Measurements from ENCODE around the gene AADAT. TPM values are rescaled to one million over a fixed set of nuclear protein-coding genes. Genes with fewer than 3 reads are reported as not detected.

AADAT gene
- total RNA-seq, 1 experiment from 2014 or later = 8.4 TPM

- Mint-ChIP-seq H3K4me3 (ENCODE audit: unreplicated experiment) (no peak overlapping the region), H3K27me3 (ENCODE audit: insufficient read depth, unreplicated experiment) (no peaks in the 10 kb centered on the region), H3K9me3 (ENCODE audit: unreplicated experiment) (no peaks in the 10 kb centered on the region), H3K36me3 (ENCODE audit: insufficient read depth, unreplicated experiment) (no peaks in the 10 kb centered on the region), H3K4me1 (ENCODE audit: low read depth, unreplicated experiment) (no peaks in the 10 kb centered on the region), H3K27ac (ENCODE audit: unreplicated experiment) (no peak overlapping the region)
- Histone ChIP-seq H3K4me1 (no peaks in the 10 kb centered on the region), H3K27me3 (replicated peaks; ENCODE audit: control insufficient read depth, insufficient read depth, low read length) (no peaks in the 10 kb centered on the region), H3K4me3 (ENCODE audit: low read depth, low read length) (no peak overlapping the region), H3K36me3 (ENCODE audit: control insufficient read depth, insufficient read depth, low read length) (no peaks in the 10 kb centered on the region), H3K9me3 (no peaks in the 10 kb centered on the region)
- no TSS peak for BruUV-seq (replicated peaks)
- ChIA-PET CTCF (interaction anchor here (0.8 kb wide), 1 partner anchor 10 kb away, joined by 3 read pairs; no protein-coding TSS in a partner anchor), POLR2A (no interaction called here)
- DNase-seq = no peak
- TF ChIP-seq CTCF (IDR thresholded peaks at IDR 0.05; ENCODE audit: insufficient read depth in 1 of 2, low read depth in 1 of 2, low read length in 1 of 2, severe bottlenecking in 1 of 2, unreplicated experiment in 1 of 2) = no peak
- intact Hi-C loops (cut with micrococcal nuclease; ENCODE audit: unreplicated experiment) = no loop called here
Measured at GRCh38 chr4:170071196-170071595, 18.6 kb downstream of the AADAT start.

- no peak for DNase-seq
- H3K36me3 ChIP-seq (ENCODE audit: control insufficient read depth, insufficient read depth, low read length) = no peaks in the 10 kb centered on the region
- no peaks in the 10 kb centered on the region for H3K4me1 ChIP-seq
- Mint-ChIP-seq H3K4me3 (ENCODE audit: unreplicated experiment) (no peak overlapping the region), H3K36me3 (ENCODE audit: insufficient read depth, unreplicated experiment) (no peaks in the 10 kb centered on the region), H3K4me1 (ENCODE audit: low read depth, unreplicated experiment) (no peaks in the 10 kb centered on the region), H3K27me3 (ENCODE audit: insufficient read depth, unreplicated experiment) (no peaks in the 10 kb centered on the region), H3K27ac (ENCODE audit: unreplicated experiment) (no peak overlapping the region), H3K9me3 (ENCODE audit: unreplicated experiment) (no peaks in the 10 kb centered on the region)
- no peaks in the 10 kb centered on the region for H3K27me3 ChIP-seq (replicated peaks; ENCODE audit: control insufficient read depth, insufficient read depth, low read length)
- CTCF ChIA-PET = no interaction called here
- POLR2A ChIA-PET = no interaction called here
- intact Hi-C loops (cut with micrococcal nuclease; ENCODE audit: unreplicated experiment) = no loop called here
- no peaks in the 10 kb centered on the region for H3K9me3 ChIP-seq
- BruUV-seq (replicated peaks) = no TSS peak
- no peak overlapping the region for H3K4me3 ChIP-seq (ENCODE audit: low read depth, low read length)
- TF ChIP-seq CTCF (IDR thresholded peaks at IDR 0.05; ENCODE audit: insufficient read depth in 1 of 2, low read depth in 1 of 2, low read length in 1 of 2, severe bottlenecking in 1 of 2, unreplicated experiment in 1 of 2) = no peak
Measured at GRCh38 chr4:170068438-170069128, 21.2 kb downstream of the AADAT start.

- no peak for DNase-seq
- no peak for TF ChIP-seq CTCF (IDR thresholded peaks at IDR 0.05; ENCODE audit: insufficient read depth in 1 of 2, low read depth in 1 of 2, low read length in 1 of 2, severe bottlenecking in 1 of 2, unreplicated experiment in 1 of 2)
- Histone ChIP-seq H3K9me3 (no peaks in the 10 kb centered on the region), H3K4me3 (ENCODE audit: low read depth, low read length) (no peak overlapping the region), H3K4me1 (no peaks in the 10 kb centered on the region), H3K36me3 (ENCODE audit: control insufficient read depth, insufficient read depth, low read length) (no peaks in the 10 kb centered on the region), H3K27me3 (replicated peaks; ENCODE audit: control insufficient read depth, insufficient read depth, low read length) (no peaks in the 10 kb centered on the region)
- Mint-ChIP-seq H3K27me3 (ENCODE audit: insufficient read depth, unreplicated experiment) (no peaks in the 10 kb centered on the region), H3K9me3 (ENCODE audit: unreplicated experiment) (no peaks in the 10 kb centered on the region), H3K36me3 (ENCODE audit: insufficient read depth, unreplicated experiment) (no peaks in the 10 kb centered on the region), H3K4me1 (ENCODE audit: low read depth, unreplicated experiment) (no peaks in the 10 kb centered on the region), H3K4me3 (ENCODE audit: unreplicated experiment) (no peak overlapping the region), H3K27ac (ENCODE audit: unreplicated experiment) (no peak overlapping the region)
- POLR2A ChIA-PET = no interaction called here
- intact Hi-C loops (cut with micrococcal nuclease; ENCODE audit: unreplicated experiment) = no loop called here
- CTCF ChIA-PET = no interaction called here
- no TSS peak for BruUV-seq (replicated peaks)
Measured at GRCh38 chr4:170059421-170059820, 30.3 kb downstream of the AADAT start.
